NCI-H1417 (cell line): ENCODE measurements around the gene LAMB3.

ENCODE experiments used
- DNase-seq, 3 experiments: peaks; one replicate each; lab custom pipeline; 2025; lab: John Stamatoyannopoulos, UW

LAMB3 gene

DNA sequence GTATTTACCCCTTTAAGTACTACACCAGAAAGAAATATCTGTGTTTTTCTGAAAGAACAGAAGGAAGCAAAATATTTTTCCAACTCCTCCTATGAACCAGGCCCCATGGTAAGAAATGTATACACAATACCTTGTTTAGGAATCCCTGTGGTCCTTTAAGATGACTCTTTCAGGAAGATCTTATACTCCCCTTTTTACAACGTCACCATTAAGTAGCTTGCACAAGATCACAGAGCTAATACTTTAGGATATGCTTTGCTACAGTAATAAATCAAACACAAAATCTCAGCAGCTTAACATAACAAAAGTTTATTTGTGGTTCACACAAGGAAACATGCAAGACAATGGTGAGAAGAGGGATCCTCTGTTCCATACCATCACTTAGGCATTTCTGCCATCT lies 8.8 kb upstream of the LAMB3 start:
- DNase-seq, result no peak

DNA sequence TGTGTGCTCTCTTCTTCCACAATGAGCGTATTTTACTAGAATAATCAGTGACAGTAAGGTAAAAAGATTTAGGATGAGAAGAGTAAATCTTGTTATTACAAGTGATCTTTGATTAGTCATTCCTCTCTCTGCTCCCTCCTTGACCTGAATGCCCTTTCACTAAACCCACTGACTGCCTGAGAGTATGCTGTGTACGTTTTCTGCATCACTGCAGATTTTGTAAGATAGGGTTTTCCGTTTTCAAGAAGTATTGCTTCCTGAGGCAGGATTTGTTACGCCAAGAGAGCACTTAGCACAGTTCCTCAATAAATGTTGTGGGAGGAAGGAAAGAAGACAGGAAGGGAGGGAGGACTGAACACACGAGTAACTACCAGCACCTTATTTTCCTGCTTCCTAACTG lies 7.7 kb upstream of the LAMB3 start:
- no peak for DNase-seq

DNA sequence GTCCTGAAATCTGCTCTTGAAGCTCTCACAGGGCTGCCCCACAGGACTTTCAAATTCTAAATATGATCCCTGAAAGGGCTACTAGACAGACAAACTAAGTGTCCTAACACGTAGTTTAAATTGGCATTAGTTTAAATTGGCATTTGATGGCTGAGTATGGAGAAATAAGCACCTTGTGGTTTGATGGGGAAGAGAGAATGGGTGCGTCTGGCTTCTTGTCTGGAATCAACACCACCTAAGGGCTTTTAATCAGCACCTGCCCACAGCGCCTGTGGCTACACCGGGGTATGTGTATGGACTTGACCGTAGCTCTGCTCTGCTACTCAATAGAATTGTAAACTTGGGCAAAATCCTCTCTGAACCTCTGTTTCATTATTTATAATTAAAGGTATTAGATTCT lies 5.7 kb upstream of the LAMB3 start:
- peak in 1 of 3 experiments; percentile 44 for DNase-seq

DNA sequence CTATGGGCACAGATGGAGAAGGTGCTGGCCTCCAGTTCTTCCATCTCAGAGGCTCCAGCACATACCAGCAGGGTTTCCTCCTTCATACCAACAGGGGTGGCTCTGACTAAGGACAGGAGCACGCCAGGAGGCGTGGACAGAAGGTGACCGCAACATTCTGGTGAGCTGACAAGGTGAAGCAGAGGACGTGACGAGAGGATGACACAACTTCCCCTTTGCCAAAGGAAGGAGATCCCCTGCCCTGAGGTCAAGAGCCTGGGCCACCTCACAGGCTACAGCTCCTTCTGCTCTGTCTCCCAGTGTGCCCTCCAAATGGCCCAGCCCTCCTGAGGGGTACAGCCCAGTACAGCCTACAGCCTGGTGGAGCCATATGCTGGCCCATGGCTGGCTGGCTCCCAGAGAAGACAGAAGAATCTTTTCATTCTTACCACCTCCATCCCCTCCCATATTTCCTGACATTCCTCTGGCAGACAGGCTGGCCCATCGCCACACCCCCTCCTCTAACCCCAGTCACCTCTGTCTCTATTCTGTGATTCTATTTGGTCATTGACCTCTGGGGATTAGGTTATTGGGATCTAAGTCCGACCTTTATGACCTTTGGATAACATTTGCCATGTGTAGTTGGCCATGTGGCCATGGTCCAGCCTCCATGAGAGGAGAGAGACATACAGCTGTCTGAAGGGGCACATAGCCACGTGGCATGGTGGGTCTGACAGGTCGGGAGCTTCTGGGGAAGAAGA lies 5.1 kb upstream of the LAMB3 start:
- DNase-seq, result no peak

DNA sequence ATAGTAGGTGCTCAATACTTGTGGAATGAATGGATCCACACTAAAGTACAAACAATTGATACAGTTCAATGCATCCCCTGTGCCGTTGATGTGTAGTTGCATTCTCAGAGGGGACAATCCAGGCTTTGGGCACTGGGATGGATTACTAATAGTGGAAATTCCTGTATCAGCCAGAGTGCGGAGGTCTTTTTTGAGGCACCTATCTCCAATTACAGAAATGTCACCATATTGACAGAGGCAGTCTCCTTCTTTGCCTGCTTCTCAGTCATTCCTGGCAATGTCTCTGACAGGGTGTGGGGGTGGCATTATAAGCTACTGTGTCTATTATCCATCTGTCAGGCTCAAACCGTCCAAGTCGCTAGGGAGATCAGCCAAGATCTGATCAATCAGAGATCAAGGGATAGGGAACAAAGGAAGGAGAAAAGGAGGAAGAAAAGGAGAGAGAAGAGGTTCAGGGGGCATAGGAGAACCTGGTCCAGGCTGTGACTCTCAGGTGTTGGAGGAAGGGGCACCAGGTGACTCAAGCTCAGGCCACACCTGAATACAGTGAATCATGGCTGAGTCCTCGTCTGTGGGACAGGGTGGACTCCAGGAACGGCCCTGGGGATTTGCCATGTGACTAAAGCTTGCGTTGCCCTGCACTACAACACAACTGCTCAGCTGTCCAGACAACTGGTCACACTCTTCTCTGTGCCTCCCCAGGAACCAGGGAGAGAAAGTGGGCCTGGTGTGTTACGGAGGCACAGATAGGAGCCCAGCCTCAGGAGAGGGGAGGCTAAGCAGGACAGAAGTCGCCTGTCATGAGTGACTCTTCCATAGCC lies 3.4 kb upstream of the LAMB3 start:
- no peak for DNase-seq

DNA sequence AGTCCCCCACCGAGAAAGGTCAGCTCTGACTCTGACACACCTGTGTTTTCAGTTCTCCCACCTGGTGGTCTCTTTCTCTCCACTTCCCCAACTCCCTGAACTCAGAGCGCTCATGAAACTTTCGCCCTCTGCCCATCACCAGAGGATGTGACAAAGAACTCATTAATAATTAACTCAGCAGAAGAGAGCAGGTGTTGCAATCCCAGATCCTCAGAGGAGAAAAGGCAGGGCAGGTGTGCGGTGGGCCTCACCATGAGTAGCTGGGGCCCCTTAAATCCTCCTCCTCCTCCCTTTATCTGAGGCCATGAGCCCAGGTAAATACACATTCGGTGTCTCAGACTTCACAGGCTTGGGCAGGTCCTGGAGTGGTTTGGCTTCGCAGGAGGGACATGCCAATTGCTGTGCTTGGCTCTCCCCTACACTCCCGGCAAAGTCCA lies 1.7 kb upstream of the LAMB3 start:
- DNase-seq, result peak in 2 of 3 experiments; percentile 61 to 82

DNA sequence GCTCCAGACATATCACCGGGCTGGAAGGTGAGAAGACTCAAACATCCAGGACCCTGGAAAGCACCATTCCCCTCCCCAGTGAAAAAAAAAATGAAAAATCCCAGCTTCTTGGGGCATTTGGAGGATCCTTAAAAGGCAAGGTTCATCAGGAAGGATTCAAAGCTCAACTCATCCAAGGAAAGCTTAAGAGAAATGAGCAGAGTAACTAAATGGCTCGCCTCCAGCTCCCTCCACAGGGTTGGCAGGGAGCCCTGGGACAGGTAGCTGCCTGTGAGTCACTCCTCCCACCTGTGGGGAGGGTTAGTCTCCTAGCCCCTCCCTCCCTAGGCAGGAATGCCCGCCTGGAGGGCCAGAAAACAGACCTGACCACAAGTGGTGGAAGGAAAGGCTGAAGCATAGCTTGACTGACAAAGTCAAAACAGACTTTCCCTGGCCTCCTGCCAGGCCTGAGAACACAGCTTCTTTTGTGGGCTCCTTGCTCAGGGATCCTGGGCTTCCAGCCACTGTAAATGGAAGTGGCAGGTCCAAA lies 712 bp upstream of the LAMB3 start:
- DNase-seq, result peak; percentile 46 to 71 (median 62)

DNA sequence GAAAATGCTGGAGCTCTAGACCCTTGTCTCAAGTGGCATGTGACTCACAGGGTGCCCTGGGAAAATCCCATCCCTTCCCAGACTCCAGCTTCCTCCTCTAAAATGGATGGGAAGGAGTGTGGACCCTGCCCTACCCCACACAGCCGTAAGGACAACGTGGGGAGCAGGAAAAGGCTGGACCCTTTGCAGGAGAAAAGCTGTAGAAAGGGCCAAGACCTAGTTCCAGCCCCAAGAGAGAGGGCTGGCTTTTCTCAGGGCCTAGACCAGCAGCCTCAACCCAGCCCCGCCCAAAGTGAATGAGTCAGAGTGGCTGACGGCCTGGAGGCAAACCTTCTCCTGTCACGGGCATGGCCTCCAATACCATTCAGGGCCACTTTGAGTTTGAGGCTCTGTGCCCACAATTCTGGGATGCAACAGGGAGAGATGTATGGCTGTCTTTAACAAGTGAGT lies 1.1 kb downstream of the LAMB3 start:
- DNase-seq, result no peak

DNA sequence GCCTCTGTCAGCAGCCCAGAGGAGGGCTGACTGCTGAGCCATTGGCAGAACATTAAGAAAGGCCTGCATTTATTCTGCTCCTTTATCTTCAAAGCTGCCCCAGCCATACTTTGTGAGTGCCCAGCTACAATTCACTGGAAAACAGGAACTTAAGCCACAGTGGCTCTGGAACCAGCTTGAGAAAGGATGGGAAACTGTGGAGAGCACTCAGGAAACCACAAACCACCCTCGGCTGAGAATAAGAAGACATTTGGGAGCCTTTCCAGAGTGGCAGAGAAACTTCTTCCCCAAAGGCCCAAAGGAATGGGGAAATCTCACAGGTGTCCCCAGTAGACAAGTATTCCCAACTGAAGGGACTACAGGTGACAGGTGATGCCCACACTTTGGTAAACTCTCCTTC lies 1.8 kb downstream of the LAMB3 start:
- no peak for DNase-seq

DNA sequence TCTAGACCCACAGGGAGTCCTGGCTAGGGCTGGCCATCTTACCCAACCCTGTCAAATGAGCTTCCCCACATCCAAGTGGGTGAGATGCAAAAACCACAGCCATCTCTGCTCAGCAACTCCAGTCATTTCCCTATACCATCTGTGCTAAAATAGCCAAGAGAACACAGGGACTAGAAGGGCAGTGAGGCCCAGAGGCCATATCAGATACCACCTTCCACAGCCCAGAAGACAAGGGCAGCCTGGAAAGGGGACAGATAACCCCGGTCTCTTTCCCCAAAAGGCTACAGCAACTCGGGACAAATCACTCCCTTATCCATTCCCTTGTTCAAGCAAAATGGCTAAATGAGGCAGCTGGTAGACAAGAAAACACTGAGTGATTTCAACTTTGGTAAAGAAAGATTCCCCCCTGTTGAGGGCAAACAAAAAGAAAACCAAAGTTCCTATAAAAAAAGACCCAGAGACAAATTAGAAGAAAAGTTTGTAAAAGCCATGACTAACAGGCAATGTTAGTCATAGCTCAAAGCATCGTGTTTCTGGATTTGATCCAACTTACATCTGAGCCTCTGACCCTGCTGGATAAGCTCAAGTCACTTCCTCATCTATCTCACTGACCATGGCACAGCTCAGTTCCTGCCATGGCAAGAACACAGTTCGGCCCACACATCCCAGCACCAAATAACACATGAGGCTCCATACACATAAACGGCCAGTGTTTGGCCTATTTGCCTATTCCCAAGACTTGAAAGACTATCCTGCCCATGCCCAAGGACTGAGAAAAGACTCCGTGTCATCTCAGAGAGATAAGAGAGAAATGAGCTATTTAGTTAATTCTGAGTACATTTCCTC lies 3.1 kb downstream of the LAMB3 start:
- DNase-seq, result no peak

DNA sequence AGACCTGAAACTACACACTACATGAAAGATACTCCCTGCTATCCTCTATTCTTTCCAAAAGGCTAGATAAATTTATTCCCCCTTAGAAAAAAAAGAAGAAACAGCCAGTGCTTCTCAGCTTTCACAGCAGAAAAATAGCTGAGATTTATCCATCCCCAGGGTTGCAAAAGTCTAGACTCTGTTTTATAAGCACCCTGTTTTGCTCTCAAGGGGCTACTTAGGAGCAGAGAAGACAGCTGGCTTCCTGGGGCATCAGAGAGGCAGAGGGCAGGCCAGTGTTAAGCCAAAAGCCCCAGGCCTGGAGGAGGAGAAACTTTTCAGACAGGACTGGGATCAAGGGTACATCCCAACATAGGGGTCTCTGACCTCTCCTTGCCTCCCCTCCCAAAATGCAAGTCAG lies 3.9 kb downstream of the LAMB3 start:
- DNase-seq, result no peak

DNA sequence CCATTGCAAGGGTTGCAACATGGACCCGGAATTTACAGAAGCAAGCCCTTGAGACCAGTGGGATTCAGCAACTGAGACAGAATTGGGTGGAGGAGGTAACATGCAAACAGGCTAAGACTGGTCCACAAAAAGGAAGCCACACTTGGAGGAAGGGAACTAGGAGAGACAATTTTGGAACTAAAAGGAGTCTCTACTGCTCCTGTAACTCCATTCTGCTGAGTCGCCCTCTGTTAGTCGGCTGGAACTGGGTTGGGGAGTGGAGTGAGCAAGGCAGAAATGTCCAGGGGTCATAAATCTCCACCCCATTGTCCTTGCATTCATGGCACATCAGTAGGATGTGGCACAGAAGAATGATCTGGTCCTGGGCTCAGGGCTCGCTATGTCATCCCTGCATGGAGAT lies 5.1 kb downstream of the LAMB3 start:
- DNase-seq, result no peak

DNA sequence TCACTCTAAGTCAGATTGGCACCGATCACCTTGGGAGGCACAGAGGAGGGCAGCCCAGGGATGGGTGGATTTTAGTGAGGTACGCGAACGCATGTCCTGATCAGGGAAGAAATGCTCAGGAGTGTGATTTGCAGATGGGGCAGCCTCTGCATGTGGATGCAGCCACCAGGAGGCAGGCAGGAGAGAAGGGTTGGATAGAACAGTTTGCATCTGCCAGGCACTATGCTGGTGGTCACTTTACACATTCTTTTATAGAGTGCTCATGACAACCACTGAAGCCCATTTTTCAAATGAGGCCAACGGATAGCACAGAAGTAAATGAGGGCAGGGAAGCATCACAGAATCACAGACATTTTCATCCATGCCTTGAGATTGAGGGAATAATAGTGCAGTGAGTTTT lies 5.7 kb downstream of the LAMB3 start:
- no peak for DNase-seq

DNA sequence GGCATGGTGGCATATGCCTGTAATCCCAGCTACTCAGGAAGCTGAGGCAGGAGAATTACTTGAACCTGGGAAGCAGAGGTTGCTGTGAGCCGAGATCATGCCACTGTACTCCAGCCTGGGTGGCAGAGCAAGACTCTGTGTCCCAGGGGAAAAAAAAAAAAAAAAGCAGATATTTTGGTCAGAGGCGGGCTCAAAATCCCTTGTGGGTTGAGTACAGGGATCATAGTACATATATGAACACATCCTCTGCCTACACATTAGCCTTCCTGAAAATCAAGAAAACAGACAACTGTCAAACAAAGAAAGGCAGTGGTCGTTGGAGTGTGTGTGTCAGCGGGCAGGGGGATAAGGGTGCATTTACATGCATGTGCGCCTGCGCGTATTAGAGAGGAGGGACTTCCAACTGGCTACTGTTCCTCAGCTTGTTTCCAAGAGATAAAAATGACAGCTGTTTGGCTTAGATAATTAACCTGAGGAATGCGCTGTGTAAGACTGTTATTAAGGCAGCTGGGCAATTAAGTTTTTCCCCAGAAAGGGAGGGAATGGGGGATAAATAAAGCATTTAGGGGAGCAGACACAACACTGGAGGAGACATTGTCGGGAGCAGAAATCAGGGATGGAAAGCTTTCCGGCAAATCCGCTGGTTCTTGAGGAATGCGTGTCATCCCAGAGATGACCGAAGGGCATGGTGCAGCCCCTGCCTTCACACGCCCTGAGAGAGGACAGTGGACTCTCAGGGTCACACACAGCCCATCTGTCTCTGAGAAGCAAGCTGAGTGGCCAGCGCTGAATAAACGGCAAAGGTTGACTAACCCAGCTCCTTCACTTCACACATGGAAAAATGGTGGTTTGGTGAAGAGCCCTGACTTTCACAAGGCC lies 6.4 kb downstream of the LAMB3 start:
- DNase-seq, result peak in 2 of 3 experiments; percentile 13 to 52

DNA sequence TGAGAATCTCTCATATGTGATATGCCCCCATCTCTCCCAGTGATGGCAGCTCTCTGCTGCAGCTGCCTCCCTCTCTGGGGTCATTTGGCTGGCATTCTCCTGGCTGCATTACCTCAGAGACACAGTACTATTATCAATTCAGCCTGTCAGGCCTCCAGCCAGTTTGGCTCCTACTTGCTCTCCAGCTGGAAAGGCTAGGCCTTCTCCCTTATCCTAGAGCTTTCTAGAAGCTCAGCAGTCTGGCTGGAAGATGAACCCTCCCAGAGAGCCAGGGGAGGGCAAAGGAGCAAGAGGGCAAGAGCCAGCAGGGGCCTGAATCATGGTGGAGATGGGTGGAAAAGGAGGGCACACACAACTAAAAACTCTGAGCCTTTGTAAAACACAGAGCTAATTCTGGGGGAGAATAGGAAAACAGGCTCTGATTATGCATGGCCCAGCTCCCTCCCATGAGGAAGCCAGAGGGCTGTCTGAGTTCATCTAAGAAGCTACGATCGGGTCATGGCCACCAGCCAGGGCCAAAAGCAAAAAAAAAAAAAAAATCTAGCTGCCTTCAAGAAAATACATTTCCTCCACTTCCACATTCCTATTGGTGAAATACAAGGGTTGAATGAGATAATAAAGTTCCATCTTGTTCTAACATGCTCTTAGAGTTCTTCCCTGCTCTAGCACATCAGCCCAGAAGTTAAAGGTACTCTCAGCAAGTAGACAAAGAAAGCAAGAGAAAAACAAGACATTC lies 8.8 kb downstream of the LAMB3 start:
- DNase-seq, result no peak

DNA sequence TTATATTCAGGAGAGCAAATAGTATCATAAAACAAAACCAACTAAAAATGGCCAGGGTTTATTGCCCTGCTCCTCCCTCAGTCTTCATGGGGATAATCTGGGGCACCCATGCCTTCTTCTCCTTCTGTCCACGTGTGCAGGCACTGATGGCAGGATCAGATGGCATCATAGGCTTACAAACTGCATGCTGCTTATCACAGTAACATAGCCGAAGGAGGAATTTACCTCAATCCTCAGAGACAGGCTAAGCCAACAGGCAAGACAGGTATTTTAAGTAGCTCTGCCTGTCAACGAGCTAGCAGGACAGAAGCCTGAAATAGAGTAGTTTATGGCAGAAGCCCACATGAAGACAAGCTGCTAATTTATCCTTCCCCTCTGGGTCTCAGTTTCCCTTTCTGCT lies 9.4 kb downstream of the LAMB3 start:
- DNase-seq, result no peak

DNA sequence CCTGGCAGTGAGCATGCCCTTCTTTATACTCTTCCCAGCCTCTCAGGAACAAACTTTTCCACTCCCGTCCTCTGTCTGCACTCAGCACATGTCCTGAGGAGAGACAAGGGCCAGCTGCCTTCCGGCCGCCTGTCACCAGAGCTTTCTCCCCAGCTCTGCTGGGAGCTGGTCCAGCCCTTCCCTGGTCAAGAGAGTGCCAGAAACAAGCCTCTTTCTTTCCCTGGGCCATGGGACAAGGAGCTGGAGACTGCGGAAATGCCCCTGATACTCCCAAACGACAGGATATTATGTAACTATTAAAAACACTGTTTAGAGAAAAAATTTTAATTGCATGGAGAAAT lies 10.4 kb downstream of the LAMB3 start:
- no peak for DNase-seq

DNA sequence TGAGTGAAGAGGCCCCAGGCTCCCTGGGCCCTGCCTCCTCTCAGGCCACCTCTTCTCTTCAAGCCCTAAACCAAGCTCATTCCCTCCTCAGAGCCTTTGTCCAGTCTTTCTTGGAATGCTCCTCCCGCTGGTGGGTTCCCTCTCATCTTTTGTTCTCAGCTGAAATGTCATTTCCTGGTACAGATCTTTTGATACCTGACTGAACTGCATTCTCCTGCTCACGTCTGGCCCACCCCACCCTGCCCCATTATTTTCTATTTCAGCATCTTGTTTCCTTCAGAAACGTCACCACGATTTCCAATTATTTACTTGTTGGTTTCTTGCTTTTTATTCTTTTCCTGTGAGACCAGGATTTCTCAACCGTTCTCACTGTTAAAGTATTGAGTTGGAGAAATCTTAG lies 16.4 kb downstream of the LAMB3 start:
- DNase-seq, result no peak

DNA sequence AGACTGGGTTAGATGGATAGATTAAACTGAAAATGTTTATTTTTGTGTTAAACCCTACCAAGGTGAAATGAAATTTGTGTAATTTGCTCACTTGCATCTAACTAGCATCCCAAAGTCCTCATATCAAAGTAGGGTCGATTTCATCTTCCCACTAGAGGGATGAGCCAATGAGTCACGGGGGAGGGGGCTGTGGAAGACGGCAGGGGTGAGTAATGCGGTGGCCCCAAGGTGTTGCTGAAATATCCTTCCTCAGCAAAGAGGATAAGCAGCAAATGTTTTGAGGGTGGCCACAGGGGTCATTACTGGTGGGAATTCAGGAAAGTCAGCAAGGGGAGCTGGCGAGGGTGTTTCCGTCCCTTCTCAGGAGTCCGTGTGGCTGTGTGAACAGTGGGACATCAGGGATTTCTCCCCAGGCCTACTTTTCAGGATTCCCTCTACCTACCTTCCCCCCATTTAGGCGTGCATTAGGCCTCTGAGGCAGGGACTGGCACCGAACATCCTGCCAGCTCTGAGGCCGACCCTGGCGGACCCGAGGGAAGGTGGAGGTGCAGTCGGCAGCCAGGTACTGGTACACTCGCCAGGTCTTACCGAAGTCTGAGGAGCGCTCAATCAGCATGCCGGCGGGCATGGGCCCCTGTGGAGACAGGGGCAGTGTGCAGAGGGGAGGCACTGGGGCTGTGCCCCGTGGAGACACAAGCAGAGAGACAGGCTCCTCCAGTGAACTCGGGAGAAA lies 18.1 kb downstream of the LAMB3 start:
- no peak for DNase-seq
